ENCODE measurements around the gene THAP10.

Gene THAP10

GRCh38 chr15:70851889-70852288 lies 40.3 kb downstream of the THAP10 start:
- Histone ChIP-seq H3K27ac (ENCODE audit: low read length) (no peak overlapping the region), H3K4me1 (ENCODE audit: control insufficient read depth in 1 of 2, insufficient read depth in 2 of 2, low read length in 2 of 2) (peaks cover 0 to 20% of the 10 kb centered on the region in 2 donors), H3K4me3 (ENCODE audit: low read depth in 1 of 2, low read length in 2 of 2) (no peak overlapping the region)

GRCh38 chr15:70845602-70846360 lies 46.5 kb downstream of the THAP10 start:
- Histone ChIP-seq H3K4me3 (ENCODE audit: low read depth in 1 of 2, low read length in 2 of 2) (no peak overlapping the region), H3K27me3 (ENCODE audit: low read depth, low read length) (no peaks in the 10 kb centered on the region), H3K36me3 (ENCODE audit: control insufficient read depth in 1 of 2, insufficient read depth in 2 of 2, low read length in 2 of 2) (no peaks in the 10 kb centered on the region), H3K9me3 (ENCODE audit: control insufficient read depth in 1 of 2, low read length in 2 of 2) (no peaks in the 10 kb centered on the region), H3K4me1 (ENCODE audit: control insufficient read depth in 1 of 2, insufficient read depth in 2 of 2, low read length in 2 of 2) (no peaks in the 10 kb centered on the region), H3K27ac (ENCODE audit: low read length) (no peak overlapping the region)

More at GRCh38 chr15:70851889-70852288, 40.3 kb downstream of the THAP10 start:
- H3K9me3 ChIP-seq (ENCODE audit: control insufficient read depth in 1 of 2, low read length in 2 of 2), result no peaks in the 10 kb centered on the region
- H3K27me3 ChIP-seq (ENCODE audit: low read depth, low read length), result no peaks in the 10 kb centered on the region
- peaks cover 0 to 26% of the 10 kb centered on the region in 2 donors for H3K36me3 ChIP-seq (ENCODE audit: control insufficient read depth in 1 of 2, insufficient read depth in 2 of 2, low read length in 2 of 2)

- H3K4me1 ChIP-seq (ENCODE audit: control insufficient read depth in 1 of 2, insufficient read depth in 2 of 2, low read length in 2 of 2), result peaks cover 0 to 4% of the 10 kb centered on the region in 2 donors
- no peak overlapping the region for H3K27ac ChIP-seq (ENCODE audit: low read length)
- peaks cover 7 to 23% of the 10 kb centered on the region in 2 donors for H3K36me3 ChIP-seq (ENCODE audit: control insufficient read depth in 1 of 2, insufficient read depth in 2 of 2, low read length in 2 of 2)
- no peaks in the 10 kb centered on the region for H3K27me3 ChIP-seq (ENCODE audit: low read depth, low read length)
- H3K4me3 ChIP-seq (ENCODE audit: low read depth in 1 of 2, low read length in 2 of 2), result no peak overlapping the region
- H3K9me3 ChIP-seq (ENCODE audit: control insufficient read depth in 1 of 2, low read length in 2 of 2), result no peaks in the 10 kb centered on the region
Observed at GRCh38 chr15:70837476-70837875, 54.8 kb downstream of the THAP10 start.

GRCh38 chr15:70835841-70836240 lies 56.4 kb downstream of the THAP10 start:
- no peak overlapping the region for H3K4me3 ChIP-seq (ENCODE audit: low read depth in 1 of 2, low read length in 2 of 2)
- peaks cover 0 to 4% of the 10 kb centered on the region in 2 donors for H3K4me1 ChIP-seq (ENCODE audit: control insufficient read depth in 1 of 2, insufficient read depth in 2 of 2, low read length in 2 of 2)
- no peaks in the 10 kb centered on the region for H3K9me3 ChIP-seq (ENCODE audit: control insufficient read depth in 1 of 2, low read length in 2 of 2)
- H3K27ac ChIP-seq (ENCODE audit: low read length), result no peak overlapping the region
- peaks cover 7 to 34% of the 10 kb centered on the region in 2 donors for H3K36me3 ChIP-seq (ENCODE audit: control insufficient read depth in 1 of 2, insufficient read depth in 2 of 2, low read length in 2 of 2)
- H3K27me3 ChIP-seq (ENCODE audit: low read depth, low read length), result no peaks in the 10 kb centered on the region

GRCh38 chr15:70835415-70835814 lies 56.8 kb downstream of the THAP10 start:
- Histone ChIP-seq H3K36me3 (ENCODE audit: control insufficient read depth in 1 of 2, insufficient read depth in 2 of 2, low read length in 2 of 2) (peaks cover 7 to 34% of the 10 kb centered on the region in 2 donors), H3K9me3 (ENCODE audit: control insufficient read depth in 1 of 2, low read length in 2 of 2) (no peaks in the 10 kb centered on the region), H3K27me3 (ENCODE audit: low read depth, low read length) (no peaks in the 10 kb centered on the region), H3K4me1 (ENCODE audit: control insufficient read depth in 1 of 2, insufficient read depth in 2 of 2, low read length in 2 of 2) (peaks cover 0 to 4% of the 10 kb centered on the region in 2 donors), H3K4me3 (ENCODE audit: low read depth in 1 of 2, low read length in 2 of 2) (no peak overlapping the region), H3K27ac (ENCODE audit: low read length) (no peak overlapping the region)

- no peaks in the 10 kb centered on the region for H3K9me3 ChIP-seq (ENCODE audit: control insufficient read depth in 1 of 2, low read length in 2 of 2)
- no peaks in the 10 kb centered on the region for H3K27me3 ChIP-seq (ENCODE audit: low read depth, low read length)
- H3K4me3 ChIP-seq (ENCODE audit: low read depth in 1 of 2, low read length in 2 of 2), result no peak overlapping the region
- H3K27ac ChIP-seq (ENCODE audit: low read length), result no peak overlapping the region
- H3K36me3 ChIP-seq (ENCODE audit: control insufficient read depth in 1 of 2, insufficient read depth in 2 of 2, low read length in 2 of 2), result peaks cover 7 to 34% of the 10 kb centered on the region in 2 donors
- peaks cover 0 to 4% of the 10 kb centered on the region in 2 donors for H3K4me1 ChIP-seq (ENCODE audit: control insufficient read depth in 1 of 2, insufficient read depth in 2 of 2, low read length in 2 of 2)
Observed at GRCh38 chr15:70834999-70835398, 57.2 kb downstream of the THAP10 start.

GRCh38 chr15:70833861-70834765 lies 58.1 kb downstream of the THAP10 start:
- H3K27me3 ChIP-seq (ENCODE audit: low read depth, low read length), result no peaks in the 10 kb centered on the region
- no peak overlapping the region for H3K27ac ChIP-seq (ENCODE audit: low read length)
- no peaks in the 10 kb centered on the region for H3K9me3 ChIP-seq (ENCODE audit: control insufficient read depth in 1 of 2, low read length in 2 of 2)
- H3K36me3 ChIP-seq (ENCODE audit: control insufficient read depth in 1 of 2, insufficient read depth in 2 of 2, low read length in 2 of 2), result peaks cover 7 to 34% of the 10 kb centered on the region in 2 donors
- H3K4me1 ChIP-seq (ENCODE audit: control insufficient read depth in 1 of 2, insufficient read depth in 2 of 2, low read length in 2 of 2), result peaks cover 0 to 4% of the 10 kb centered on the region in 2 donors
- H3K4me3 ChIP-seq (ENCODE audit: low read depth in 1 of 2, low read length in 2 of 2), result no peak overlapping the region

GRCh38 chr15:70833422-70833821 lies 58.8 kb downstream of the THAP10 start:
- H3K4me1 ChIP-seq (ENCODE audit: control insufficient read depth in 1 of 2, insufficient read depth in 2 of 2, low read length in 2 of 2), result peaks cover 0 to 4% of the 10 kb centered on the region in 2 donors
- H3K27ac ChIP-seq (ENCODE audit: low read length), result no peak overlapping the region
- H3K9me3 ChIP-seq (ENCODE audit: control insufficient read depth in 1 of 2, low read length in 2 of 2), result no peaks in the 10 kb centered on the region

GRCh38 chr15:70832176-70832575 lies 60.1 kb downstream of the THAP10 start:
- Histone ChIP-seq H3K36me3 (ENCODE audit: control insufficient read depth in 1 of 2, insufficient read depth in 2 of 2, low read length in 2 of 2) (peaks cover 7 to 34% of the 10 kb centered on the region in 2 donors), H3K9me3 (ENCODE audit: control insufficient read depth in 1 of 2, low read length in 2 of 2) (no peaks in the 10 kb centered on the region), H3K4me3 (ENCODE audit: low read depth in 1 of 2, low read length in 2 of 2) (no peak overlapping the region), H3K27me3 (ENCODE audit: low read depth, low read length) (no peaks in the 10 kb centered on the region), H3K27ac (ENCODE audit: low read length) (no peak overlapping the region), H3K4me1 (ENCODE audit: control insufficient read depth in 1 of 2, insufficient read depth in 2 of 2, low read length in 2 of 2) (peaks cover 0 to 4% of the 10 kb centered on the region in 2 donors)

More at GRCh38 chr15:70833422-70833821, 58.8 kb downstream of the THAP10 start:
- Histone ChIP-seq H3K27me3 (ENCODE audit: low read depth, low read length) (no peaks in the 10 kb centered on the region), H3K4me3 (ENCODE audit: low read depth in 1 of 2, low read length in 2 of 2) (no peak overlapping the region), H3K36me3 (ENCODE audit: control insufficient read depth in 1 of 2, insufficient read depth in 2 of 2, low read length in 2 of 2) (peaks cover 7 to 34% of the 10 kb centered on the region in 2 donors)
